Transverse colon (tissue), 4 donors: ENCODE results near the gene NPTXR.

Experiments used
- CTCF ChIP-seq, 5 experiments: fragments of 200-600 bp in 3 of 5; fragments of 450-650 bp in 2 of 5; sonication (generic) in 3 of 5; IDR thresholded peaks; 1 replicate in 2 of 5; 2 replicates in 3 of 5; pipeline ENCODE4 v1.5.1; 2016 to 2017; ENCODE audit warnings: antibody characterized with exemption in 5 of 5, inconsistent platforms in 3 of 5, mild to moderate bottlenecking in 2 of 5, moderate library complexity in 1 of 5
- EP300 ChIP-seq: sonication (generic); formaldehyde crosslinking; IDR thresholded peaks from one replicate; pipeline ENCODE4 v1.6.1; 2017; ENCODE audit warnings: antibody characterized with exemption, low read depth
- POLR2A ChIP-seq: fragments of 450-650 bp; IDR thresholded peaks from one replicate; pipeline ENCODE4 v1.6.1; 2016; ENCODE audit warnings: antibody characterized with exemption, mild to moderate bottlenecking, moderate library complexity
- POLR2AphosphoS5 ChIP-seq, 3 donors: sonication (generic); formaldehyde crosslinking; IDR thresholded peaks; one replicate each; pipeline ENCODE4 v1.6.1; 2016; ENCODE audit warnings: antibody characterized with exemption in 3 of 3

GRCh38 chr22:38826801-38827200 lies 17.0 kb downstream of the NPTXR start:
- TF ChIP-seq CTCF (IDR thresholded peaks at IDR 0.05) (no peak), EP300 (no peak), POLR2A (no peak), POLR2AphosphoS5 (IDR thresholded peaks at IDR 0.05) (no peak)
